HG02763 (cell line): Measurements from ENCODE around the gene GABPA.
"Not testable (repeated sequence)": the region's sequence is repeated elsewhere in the genome, so short reads cannot be mapped to it uniquely, and the experiment has no call there.

ENCODE experiments used
- ATAC-seq: cut with Tn5 transposase; IDR thresholded peaks from one replicate; pipeline ENCODE4 v1.9.1; 2021; ENCODE audit warnings: mild to moderate bottlenecking, moderate library complexity; ENCODE audit not compliant: unreplicated experiment

GABPA gene

DNA sequence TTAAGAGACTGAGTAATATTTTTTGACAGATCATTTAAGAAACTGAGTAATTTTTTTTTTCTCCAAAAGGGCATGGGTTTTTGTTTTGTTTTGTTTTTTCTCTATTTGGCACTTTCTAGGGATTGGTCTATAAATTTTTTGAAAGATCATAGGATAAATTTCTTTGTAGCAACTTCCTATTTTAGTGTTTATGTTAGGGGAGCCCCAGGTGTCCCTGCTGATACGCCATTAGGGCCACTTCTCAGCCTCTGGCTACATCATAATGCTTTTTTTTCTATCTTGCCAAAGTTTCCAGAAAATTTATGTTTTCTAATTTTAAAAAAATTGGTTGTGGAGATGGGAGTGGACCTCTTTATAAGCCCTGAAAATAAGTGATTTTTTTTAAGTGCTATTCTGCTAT, 2.6 kb downstream of the GABPA start:
- ATAC-seq, result no peak

GRCh38 chr21:25742900-25743299, 8.1 kb downstream of the GABPA start:
- no peak for ATAC-seq

GRCh38 chr21:25744854-25745253, 10.1 kb downstream of the GABPA start:
- ATAC-seq, result no peak

GRCh38 chr21:25750085-25750484, 15.3 kb downstream of the GABPA start:
- no peak for ATAC-seq

- no peak for ATAC-seq
Measured at GRCh38 chr21:25752416-25752815, 17.6 kb downstream of the GABPA start.

- peak; percentile 50 for ATAC-seq
Measured at GRCh38 chr21:25756190-25756932, 21.6 kb downstream of the GABPA start.

DNA sequence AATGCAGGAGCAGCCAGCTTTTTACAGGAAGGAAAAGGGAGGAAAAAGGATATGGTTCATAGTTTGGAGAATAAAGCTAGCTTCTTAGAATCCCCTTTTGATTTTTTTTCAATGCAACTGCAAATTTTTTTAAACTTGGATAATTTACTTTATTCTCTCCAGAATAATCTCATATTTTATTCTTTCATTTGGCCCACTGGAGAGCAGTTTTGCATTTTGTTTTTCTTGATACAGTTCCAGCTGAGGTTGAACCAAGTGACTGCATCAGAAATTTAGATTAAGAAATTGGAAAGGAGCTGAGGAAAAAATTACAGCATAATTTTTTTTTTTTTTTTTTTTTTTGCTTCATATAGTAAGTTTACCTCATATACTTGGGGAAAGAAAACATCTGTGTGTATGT, 22.8 kb downstream of the GABPA start:
- no peak for ATAC-seq

DNA sequence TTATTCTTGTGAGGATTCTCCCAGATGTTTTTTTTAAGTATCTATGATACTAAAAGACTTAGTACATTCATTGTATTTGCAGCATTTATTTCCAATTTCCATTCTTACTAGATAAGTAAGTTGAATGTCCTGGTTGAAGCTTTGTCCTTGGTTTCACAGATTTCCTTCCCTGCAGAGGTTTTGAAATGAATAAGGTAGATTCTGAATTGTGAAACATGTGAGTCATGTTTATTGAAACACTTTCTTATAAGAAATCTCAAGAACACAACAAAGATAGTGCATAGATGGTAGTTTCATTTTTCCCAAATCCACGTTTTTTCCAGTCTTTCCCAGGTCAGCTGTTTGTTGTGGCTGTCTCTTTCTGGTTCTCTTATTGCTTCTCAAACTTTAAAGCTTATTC, 24.8 kb downstream of the GABPA start:
- ATAC-seq, result no peak

- ATAC-seq, result no peak
Measured at GRCh38 chr21:25760061-25760460, 25.3 kb downstream of the GABPA start.

DNA sequence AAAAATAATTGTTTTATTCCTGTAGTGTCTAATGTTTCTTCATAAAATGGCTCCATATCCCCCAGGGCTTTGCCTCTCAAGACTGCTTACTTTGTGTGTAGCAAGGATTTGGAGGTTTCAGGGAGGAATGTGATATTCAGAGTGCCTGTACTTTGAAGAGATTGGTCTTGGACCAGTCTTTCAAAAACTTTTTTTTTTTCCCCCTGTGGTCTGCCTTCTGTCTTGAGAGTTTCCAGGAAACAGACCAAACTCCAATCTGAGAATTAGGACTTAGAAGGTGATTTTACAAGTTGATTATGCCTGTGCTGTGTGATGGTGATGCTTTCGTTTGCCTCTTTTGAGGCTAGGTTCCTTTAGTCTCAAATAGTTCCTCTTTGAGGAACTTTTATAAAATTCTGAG, 25.9 kb downstream of the GABPA start:
- no peak for ATAC-seq

- ATAC-seq, result no peak
Measured at GRCh38 chr21:25764065-25764464, 29.3 kb downstream of the GABPA start.

DNA sequence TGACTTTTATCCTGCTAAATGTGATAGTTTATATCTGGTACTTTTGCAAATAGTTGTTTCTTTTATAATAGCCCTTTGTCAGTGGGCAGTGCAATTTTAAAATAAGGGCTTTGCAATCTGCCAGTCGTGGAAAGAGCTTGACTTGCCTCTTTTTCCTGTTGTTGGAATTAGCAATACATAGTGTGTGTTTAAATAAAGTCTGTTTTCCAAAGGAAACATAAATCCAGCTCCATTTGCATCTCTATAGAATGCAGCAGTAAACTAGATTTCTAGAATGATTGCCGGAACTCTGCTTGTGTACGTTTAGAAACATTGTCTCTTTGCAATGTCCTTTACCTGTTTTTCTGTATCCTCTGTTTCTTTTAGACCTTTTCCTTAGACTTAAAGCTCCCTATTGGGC, 33.1 kb downstream of the GABPA start:
- ATAC-seq, result no peak

- ATAC-seq, result no peak
Measured at GRCh38 chr21:25772686-25773085, 37.9 kb downstream of the GABPA start.

DNA sequence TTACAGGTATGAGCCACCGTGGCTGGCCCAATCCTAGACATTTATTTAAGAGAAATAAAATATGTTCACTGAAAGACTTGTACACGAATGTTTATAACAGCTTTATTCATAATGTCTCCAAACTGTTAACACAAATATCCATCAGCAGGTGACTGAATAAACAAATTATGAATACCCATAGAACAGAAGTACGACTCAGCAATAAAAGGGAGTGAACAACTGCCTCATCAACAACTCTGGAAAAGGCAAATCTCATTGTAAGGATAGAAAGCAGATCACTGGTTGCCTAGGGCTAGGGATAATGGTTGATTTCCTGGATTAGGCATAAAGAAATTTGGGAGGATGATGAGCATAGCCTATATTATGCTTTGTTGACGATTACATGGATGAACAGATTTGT, 41.7 kb downstream of the GABPA start:
- ATAC-seq, result no peak

GRCh38 chr21:25778126-25778875, 43.5 kb downstream of the GABPA start:
- ATAC-seq, result not testable (repeated sequence)

DNA sequence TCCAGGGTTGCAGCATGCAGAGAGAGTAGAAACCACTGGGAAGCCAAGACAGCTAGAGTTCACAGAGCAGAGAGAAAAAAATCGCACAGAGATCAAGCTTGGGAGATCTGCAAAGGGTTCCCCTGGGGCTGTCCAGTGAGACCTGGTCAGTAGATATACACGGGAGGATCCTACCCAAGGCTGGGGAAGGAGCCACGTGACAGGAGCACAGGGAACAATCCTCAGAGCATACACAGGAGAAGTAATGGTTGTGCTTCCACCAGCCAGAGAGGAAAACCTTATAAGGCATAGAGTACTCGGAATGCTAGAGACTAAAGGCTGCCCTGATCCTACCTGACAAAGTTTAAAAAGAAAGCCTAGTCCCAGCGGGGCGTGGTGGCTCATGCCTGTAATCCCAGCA, 53.9 kb downstream of the GABPA start:
- ATAC-seq, result no peak

DNA sequence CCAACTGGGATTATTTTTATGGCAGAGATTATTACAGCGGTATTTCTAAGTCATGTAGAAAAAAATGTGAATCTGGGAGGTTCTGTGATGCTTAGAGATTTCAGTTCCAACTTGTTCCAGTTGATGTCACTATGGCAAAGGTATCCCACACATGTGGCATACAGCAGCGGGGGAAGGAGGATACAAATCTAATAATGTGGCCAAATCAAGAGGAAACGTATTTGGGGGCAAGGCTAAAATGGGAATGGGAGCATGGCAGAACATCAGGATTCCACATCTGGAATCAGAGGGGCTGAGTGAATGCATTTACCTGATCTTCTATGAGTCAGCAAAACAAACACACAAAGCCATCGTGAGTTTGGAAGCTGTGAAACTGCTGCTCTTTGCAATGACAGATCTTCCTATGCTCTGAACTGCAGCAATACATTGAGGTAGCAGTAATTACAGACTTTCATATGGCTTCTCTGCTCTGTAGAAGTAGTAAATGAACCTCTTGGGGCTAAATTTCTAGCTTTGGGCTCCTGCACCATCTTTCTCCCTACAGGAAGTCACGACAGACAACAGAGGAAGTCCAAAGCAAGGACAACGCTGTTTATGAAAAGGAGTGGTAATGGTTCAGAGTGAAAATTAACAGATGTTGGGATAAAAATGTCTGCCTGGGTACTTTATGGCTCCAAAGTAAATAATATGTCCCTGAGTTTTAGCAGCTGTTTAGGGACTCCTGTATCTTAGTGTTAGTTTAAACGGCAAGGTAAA, 55.5 kb downstream of the GABPA start:
- ATAC-seq, result peak; percentile 55

DNA sequence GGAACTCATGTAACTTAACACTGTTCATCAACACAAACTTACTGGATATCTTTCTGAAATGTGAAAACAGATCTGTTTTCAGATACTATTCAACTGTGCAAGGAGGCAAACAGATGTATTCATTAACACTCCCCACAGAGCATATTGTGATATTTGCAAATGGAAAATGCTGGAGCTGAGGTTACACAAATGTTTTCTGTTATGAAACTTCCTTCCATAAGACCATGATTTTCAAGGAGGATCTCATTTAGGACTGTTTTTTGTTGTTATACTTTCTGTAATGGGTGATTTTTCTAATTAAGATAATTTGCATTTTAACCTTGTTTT, 56.1 kb downstream of the GABPA start:
- no peak for ATAC-seq

DNA sequence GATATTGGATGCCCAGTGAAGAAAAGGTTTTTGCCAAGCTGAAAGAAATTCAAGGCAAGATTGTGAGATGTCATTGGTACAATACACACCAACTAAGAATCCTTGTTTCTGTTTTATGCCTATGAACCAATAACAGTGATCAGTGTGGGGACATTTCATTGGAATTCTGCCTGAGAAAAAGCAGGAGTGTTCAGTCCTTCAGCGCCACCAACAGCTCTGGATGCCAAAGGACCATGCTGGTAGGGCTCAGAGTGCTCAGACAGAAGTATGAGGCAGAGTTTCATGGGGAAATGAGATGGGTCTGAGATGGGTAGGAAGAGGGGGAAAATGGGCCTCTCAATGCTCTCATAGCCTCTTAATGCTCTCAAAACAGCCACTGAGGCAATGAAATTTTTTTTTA, 56.5 kb downstream of the GABPA start:
- no peak for ATAC-seq

- peak; percentile 100 for ATAC-seq
Measured at GRCh38 chr21:25801217-25802014, 66.6 kb downstream of the GABPA start.

DNA sequence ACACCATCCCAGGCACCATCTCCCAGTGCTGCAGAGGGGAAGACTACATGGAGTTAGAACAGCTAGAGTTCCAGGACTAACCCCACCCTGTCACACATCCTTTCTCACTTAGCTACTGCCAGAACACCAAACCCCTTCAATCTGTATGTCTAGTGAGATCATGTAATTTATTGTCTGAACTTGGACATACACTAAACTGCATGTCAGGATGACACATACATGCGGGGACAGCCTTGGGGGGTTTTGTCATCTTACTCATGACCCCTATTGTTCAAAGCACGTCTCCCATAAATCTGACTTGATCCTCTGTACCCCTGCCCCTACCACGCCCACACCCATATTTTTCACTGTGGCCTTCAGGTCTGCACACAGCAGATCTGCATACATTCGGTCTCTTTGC, 71.3 kb downstream of the GABPA start:
- no peak for ATAC-seq
